Endothelial cell of umbilical vein (primary cell): ENCODE data around the gene APCDD1. TPM values are rescaled to one million over a fixed set of nuclear protein-coding genes. Genes with fewer than 3 reads are reported as not detected.
A peak's percentile ranks its signal among the peaks of the same experiment; 100 is the strongest.

Source experiments
- BruUV-seq: library from RNA; stranded (reverse); fragments of 400-500 nt; replicated peaks from 2 replicates; lab custom pipeline; 2021; lab: Mats Ljungman, UMichigan
- CTCF ChIA-PET: fragments of 300-600, 350-600 bp; sonication (Branson Sonifier 250); formaldehyde crosslinking; loops from one replicate; lab custom pipeline; 2021; ENCODE audit warnings: antibody characterized with exemption, inconsistent platforms; lab: Charles Lee
- POLR2A ChIA-PET: fragments of 300-600, 350-600 bp; sonication (Branson Sonifier 250); formaldehyde crosslinking; loops from one replicate; lab custom pipeline; 2021; ENCODE audit warnings: antibody characterized with exemption, inconsistent platforms; lab: Charles Lee
- DNase-seq: peaks from one replicate; pipeline ENCODE4 v3.0.0-alpha.2; 2011; ENCODE audit warnings: low read depth, low spot score
- FAIRE-seq: peaks from 2 replicates; lab custom pipeline; 2011; peaks lifted over from hg19 to GRCh38; lab: Jason Lieb, UNC
- H2AFZ ChIP-seq: 2 replicates; pipeline ENCODE4 v1.6.0; 2012; ENCODE audit warnings: low read depth, low read length, control low read depth, inconsistent platforms
- H3K27ac ChIP-seq: 2 replicates; pipeline ENCODE4 v1.5.1; 2011; ENCODE audit warnings: low read depth, mild to moderate bottlenecking, control low read depth, low read length, moderate library complexity; ENCODE audit not compliant: insufficient read depth
- H3K27me3 ChIP-seq, 2 experiments: 2 replicates each; pipeline versions ENCODE4 v1.6.0 to v1.6.1; 2011; ENCODE audit warnings: low read length in 2 of 2, mixed read lengths in 1 of 2; ENCODE audit not compliant: control insufficient read depth in 2 of 2, insufficient read depth in 2 of 2
- H3K36me3 ChIP-seq, 2 experiments: 2 replicates in 1 of 2; 3 replicates in 1 of 2; pipeline ENCODE4 v1.5.1; 2011; ENCODE audit warnings: low read length in 2 of 2, mild to moderate bottlenecking in 1 of 2, moderate library complexity in 1 of 2; ENCODE audit not compliant: control insufficient read depth in 2 of 2, insufficient read depth in 2 of 2; ENCODE audit errors: extremely low read depth in 1 of 2
- H3K4me1 ChIP-seq: 3 replicates; pipeline ENCODE4 v1.5.1; 2011; ENCODE audit warnings: mild to moderate bottlenecking, low read length; ENCODE audit not compliant: control insufficient read depth, insufficient read depth; ENCODE audit errors: extremely low read depth
- H3K4me2 ChIP-seq: 2 replicates; pipeline ENCODE4 v1.6.1; 2011; ENCODE audit warnings: low read length, control low read depth, mixed read lengths; ENCODE audit not compliant: insufficient read depth
- H3K4me3 ChIP-seq, 3 experiments: fragments of 200-600 bp in 1 of 3; sonication (generic), shearing (Covaris generic) in 1 of 3; replicated peaks in 1 of 3; 2 replicates each; pipeline ENCODE4 v1.5.1; 2011 to 2016; ENCODE audit warnings: control low read depth in 3 of 3, low read length in 3 of 3, mild to moderate bottlenecking in 2 of 3, inconsistent platforms in 1 of 3, low read depth in 1 of 3, moderate library complexity in 1 of 3; ENCODE audit not compliant: insufficient read depth in 1 of 3
- H3K79me2 ChIP-seq: 2 replicates; pipeline ENCODE4 v1.6.0; 2012; ENCODE audit warnings: low read length, inconsistent platforms; ENCODE audit not compliant: control insufficient read depth, insufficient read depth
- H3K9ac ChIP-seq: replicated peaks from 2 replicates; pipeline ENCODE3; 2011; ENCODE audit warnings: low read length, control low read depth; ENCODE audit not compliant: insufficient read depth; ENCODE audit errors: extremely low read depth
- H3K9me1 ChIP-seq: replicated peaks from 3 replicates; pipeline ENCODE4 v1.6.0; 2011; ENCODE audit warnings: mild to moderate bottlenecking, low read length; ENCODE audit not compliant: control insufficient read depth, insufficient read depth; ENCODE audit errors: extremely low read depth
- H3K9me3 ChIP-seq: replicated peaks from 2 replicates; pipeline ENCODE4 v1.5.1; 2012; ENCODE audit warnings: low read length, inconsistent platforms; ENCODE audit not compliant: control insufficient read depth, insufficient read depth
- H4K20me1 ChIP-seq: replicated peaks from 2 replicates; pipeline ENCODE3; 2011; ENCODE audit warnings: mild to moderate bottlenecking, low read length; ENCODE audit not compliant: control insufficient read depth, insufficient read depth; ENCODE audit errors: extremely low read depth
- EZH2 ChIP-seq: IDR thresholded peaks from 2 replicates; pipeline ENCODE4 v1.6.1; 2012; ENCODE audit warnings: borderline replicate concordance, low read depth, mild to moderate bottlenecking, moderate library complexity, low read length, inconsistent platforms; ENCODE audit not compliant: severe bottlenecking
- FOS ChIP-seq: IDR thresholded peaks from 2 replicates; pipeline ENCODE4 v1.6.1; 2011; ENCODE audit warnings: mild to moderate bottlenecking, low read length, moderate library complexity, borderline replicate concordance; ENCODE audit not compliant: insufficient read depth
- GATA2 ChIP-seq: IDR thresholded peaks from 2 replicates; pipeline ENCODE4 v1.7.0; 2011; ENCODE audit warnings: low read depth, mild to moderate bottlenecking, moderate library complexity, mixed read lengths, low read length; ENCODE audit not compliant: insufficient read length, insufficient read depth
- JUN ChIP-seq: IDR thresholded peaks from 2 replicates; pipeline ENCODE4 v1.6.1; 2011; ENCODE audit warnings: borderline replicate concordance, low read depth; ENCODE audit not compliant: insufficient read length, insufficient read depth
- MAX ChIP-seq: IDR thresholded peaks from 2 replicates; pipeline ENCODE4 v1.6.1; 2011; ENCODE audit not compliant: insufficient read depth, insufficient read length
- MYC ChIP-seq: IDR thresholded peaks from one replicate; pipeline ENCODE4 v1.6.1; 2011; ENCODE audit warnings: mild to moderate bottlenecking, low read depth, low read length
- POLR2A ChIP-seq: IDR thresholded peaks from 2 replicates; pipeline ENCODE4 v1.6.1; 2012; ENCODE audit warnings: low read depth, mild to moderate bottlenecking, control low read depth, low read length
- POLR2AphosphoS5 ChIP-seq: IDR thresholded peaks from 2 replicates; pipeline ENCODE4 v1.6.1; 2012; ENCODE audit warnings: low read depth, mild to moderate bottlenecking, control low read depth, low read length, moderate library complexity; ENCODE audit not compliant: insufficient read depth
- dilution Hi-C: fragments of 300-500 bp; cut with MboI; formaldehyde crosslinking; loops from one replicate; pipeline ENCODE4 v1.15.0; 2019; ENCODE audit warnings: low sequenced_read_pairs; ENCODE audit not compliant: extremely low pct_ligation_motif_present
- intact Hi-C: fragments of 100-400 bp; cut with micrococcal nuclease; formaldehyde crosslinking; loops from one replicate; pipeline ENCODE4 v1.10.0; 2022
- polyA plus RNA-seq, 4 experiments: library from polyadenylated mRNA; depleted of rRNA in 3 of 4; stranded (reverse) in 3 of 4; unstranded in 1 of 4; fragments of >200 nt; gene quantifications; 2 replicates each; pipeline versions ENCODE4 v1.2.1 to v1.2.3, GENCODE V29; 2011 to 2012; ENCODE audit warnings: missing spikeins in 1 of 4
- total RNA-seq: library from RNA; stranded (reverse); gene quantifications from 2 replicates; pipeline ENCODE4 v1.2.3, GENCODE V29; 2021
- TF ChIP-seq, protein P1 (sequence below), 2 donors: IDR thresholded peaks; 1 replicate in 1 of 2; 2 replicates in 1 of 2; pipeline ENCODE4 v1.5.1; 2011; ENCODE audit warnings: low read length in 2 of 2, mild to moderate bottlenecking in 2 of 2, moderate library complexity in 2 of 2, control low read depth in 1 of 2, inconsistent platforms in 1 of 2, low read depth in 1 of 2; ENCODE audit not compliant: insufficient read depth in 1 of 2; ENCODE audit errors: extremely low read depth in 1 of 2

APCDD1 gene
- total and polyA plus RNA-seq, 2 donors (not counting 3 experiments of a cell fraction or from before 2014, with no cell fraction given), result 0.95 to 1.4 TPM

GRCh38 chr18:10405816-10406663, 48.4 kb upstream of the APCDD1 start:
- BruUV-seq, result no TSS peak
- Histone ChIP-seq H3K79me2 (no peaks in the 10 kb centered on the region), H4K20me1 (no peaks in the 10 kb centered on the region), H3K9ac (no peak overlapping the region), H3K27ac (no peak overlapping the region), H3K4me1 (no peaks in the 10 kb centered on the region), H3K4me3 (no peak overlapping the region), H3K4me2 (no peak overlapping the region), H3K27me3 (peaks cover 0 to 2% of the 10 kb centered on the region in 2 experiments), H3K9me3 (no peaks in the 10 kb centered on the region), H3K36me3 (no peaks in the 10 kb centered on the region), H2AFZ (no peak overlapping the region), H3K9me1 (no peaks in the 10 kb centered on the region)
- ChIA-PET CTCF (interaction anchor here (1.1 kb wide), 1 partner anchor 136 kb away, joined by 3 read pairs; no protein-coding TSS in a partner anchor), POLR2A (no interaction called here)
- intact Hi-C loops, result no loop called here
- FAIRE-seq (no peak), DNase-seq (peak; percentile 12)
- dilution Hi-C loops, result no loop called here
- TF ChIP-seq POLR2A (no peak), FOS (no peak), MYC (no peak), EZH2 (no peak), POLR2AphosphoS5 (no peak), JUN (no peak), GATA2 (no peak), MAX (no peak)
- TF ChIP-seq, protein P1, sequence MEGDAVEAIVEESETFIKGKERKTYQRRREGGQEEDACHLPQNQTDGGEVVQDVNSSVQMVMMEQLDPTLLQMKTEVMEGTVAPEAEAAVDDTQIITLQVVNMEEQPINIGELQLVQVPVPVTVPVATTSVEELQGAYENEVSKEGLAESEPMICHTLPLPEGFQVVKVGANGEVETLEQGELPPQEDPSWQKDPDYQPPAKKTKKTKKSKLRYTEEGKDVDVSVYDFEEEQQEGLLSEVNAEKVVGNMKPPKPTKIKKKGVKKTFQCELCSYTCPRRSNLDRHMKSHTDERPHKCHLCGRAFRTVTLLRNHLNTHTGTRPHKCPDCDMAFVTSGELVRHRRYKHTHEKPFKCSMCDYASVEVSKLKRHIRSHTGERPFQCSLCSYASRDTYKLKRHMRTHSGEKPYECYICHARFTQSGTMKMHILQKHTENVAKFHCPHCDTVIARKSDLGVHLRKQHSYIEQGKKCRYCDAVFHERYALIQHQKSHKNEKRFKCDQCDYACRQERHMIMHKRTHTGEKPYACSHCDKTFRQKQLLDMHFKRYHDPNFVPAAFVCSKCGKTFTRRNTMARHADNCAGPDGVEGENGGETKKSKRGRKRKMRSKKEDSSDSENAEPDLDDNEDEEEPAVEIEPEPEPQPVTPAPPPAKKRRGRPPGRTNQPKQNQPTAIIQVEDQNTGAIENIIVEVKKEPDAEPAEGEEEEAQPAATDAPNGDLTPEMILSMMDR (IDR thresholded peaks at IDR 0.05; ENCODE audit: extremely low read depth in 1 of 2, insufficient read depth in 1 of 2, low read depth in 1 of 2, low read length in 2 of 2), result no peak
